K562 (cell line): Measurements from ENCODE around the gene PSMC3IP. TPM values are rescaled to one million over a fixed set of nuclear protein-coding genes. Genes with fewer than 3 reads are reported as not detected.

Source experiments
- CCNT2 ChIP-seq: IDR thresholded peaks from 2 replicates; pipeline ENCODE4 v1.6.1; 2011; ENCODE audit warnings: borderline replicate concordance, low read depth, mild to moderate bottlenecking, moderate library complexity, mixed read lengths, low read length; ENCODE audit not compliant: insufficient read length; ENCODE audit errors: extremely low read depth
- CREB3L1 ChIP-seq: fragments of 450-650 bp; IDR thresholded peaks from 2 replicates; pipeline ENCODE4 v1.6.1; 2014; ENCODE audit warnings: low read depth, mild to moderate bottlenecking, moderate library complexity, borderline replicate concordance
- ETS2 ChIP-seq: IDR thresholded peaks from 2 replicates; pipeline ENCODE4 v1.6.1; 2016; ENCODE audit warnings: borderline replicate concordance, missing genetic modification characterization, mild to moderate bottlenecking, moderate library complexity, missing compliant biosample characterization; ENCODE audit not compliant: poor library complexity, severe bottlenecking
- GTF2E2 ChIP-seq: fragments of 200-800 bp; sonication (Bioruptor generic); IDR thresholded peaks from 2 replicates; pipeline ENCODE4 v1.6.1; 2016; ENCODE audit warnings: missing genetic modification characterization, missing compliant biosample characterization
- HDAC6 ChIP-seq: IDR thresholded peaks from 2 replicates; pipeline ENCODE4 v1.6.1; 2012; ENCODE audit warnings: low read depth, mild to moderate bottlenecking, control low read depth, inconsistent platforms, low read length, moderate library complexity
- LEF1 ChIP-seq: fragments of 450-650 bp; IDR thresholded peaks from 2 replicates; pipeline ENCODE4 v1.6.1; 2016; ENCODE audit warnings: mild to moderate bottlenecking
- NCOA2 ChIP-seq, 2 experiments: fragments of 450-650 bp; IDR thresholded peaks; 2 replicates each; pipeline ENCODE4 v1.6.1; 2018; ENCODE audit warnings: mild to moderate bottlenecking in 2 of 2, moderate library complexity in 1 of 2; ENCODE audit not compliant: partially characterized antibody in 2 of 2
- NUFIP1 ChIP-seq: fragments of 450-650 bp; IDR thresholded peaks from 2 replicates; pipeline ENCODE4 v1.6.1; 2018; ENCODE audit not compliant: partially characterized antibody
- OTX1 ChIP-seq: fragments of 450-650 bp; formaldehyde crosslinking; IDR thresholded peaks from 2 replicates; pipeline ENCODE4 v1.4.0; 2022; ENCODE audit warnings: mild to moderate bottlenecking
- PCBP1 ChIP-seq: fragments of 200-400 bp; formaldehyde crosslinking; IDR thresholded peaks from 2 replicates; pipeline ENCODE4 v1.6.1; 2018; ENCODE audit warnings: mild to moderate bottlenecking, low read depth, low read length; ENCODE audit not compliant: poor library complexity, severe bottlenecking
- RAD51 ChIP-seq: fragments of 450-650 bp; IDR thresholded peaks from 2 replicates; pipeline ENCODE4 v1.7.1; 2016; ENCODE audit warnings: low read depth, mild to moderate bottlenecking, borderline replicate concordance
- USF1 ChIP-seq: sonication (generic); formaldehyde crosslinking; IDR thresholded peaks from 2 replicates; pipeline ENCODE4 v1.9.0; 2022; ENCODE audit warnings: mild to moderate bottlenecking, missing genetic modification reagents
- YY1 ChIP-seq, 3 experiments: IDR thresholded peaks; 2 replicates each; pipeline ENCODE4 v1.6.1; 2011; ENCODE audit warnings: low read length in 2 of 3, mild to moderate bottlenecking in 2 of 3, moderate library complexity in 2 of 3, borderline replicate concordance in 1 of 3, control low read depth in 1 of 3, low read depth in 1 of 3; ENCODE audit not compliant: insufficient read depth in 3 of 3, insufficient replicate concordance in 2 of 3, control insufficient read depth in 1 of 3, insufficient read length in 1 of 3; ENCODE audit errors: extremely low read depth in 1 of 3
- ZNF121 ChIP-seq: sonication (generic); formaldehyde crosslinking; conservative IDR thresholded peaks from 2 replicates; pipeline ENCODE4 v1.8.0; 2022; ENCODE audit warnings: missing genetic modification reagents
- ZNF407 ChIP-seq: fragments of 450-650 bp; IDR thresholded peaks from 2 replicates; pipeline ENCODE4 v1.6.1; 2016; ENCODE audit warnings: low read depth
- polyA plus RNA-seq, 8 experiments: library from polyadenylated mRNA; depleted of rRNA in 4 of 8; stranded (reverse) in 5 of 8; unstranded in 3 of 8; fragments of >200 nt; fragmentation: Nextera tagmentation in 2 of 8; fragmentation: Illumina TruSeq in 1 of 8; extraction: Ambion mirVana in 2 of 8; extraction: Trizol in 1 of 8; gene quantifications; 2 replicates each; pipeline versions ENCODE4 v1.2.1 to v1.2.3, GENCODE V29; 2011 to 2014; ENCODE audit warnings: inconsistent platforms in 1 of 8, missing spikeins in 1 of 8
- total RNA-seq, 7 experiments: library from RNA; depleted of rRNA in 6 of 7; stranded (reverse); fragments of >200 nt in 6 of 7; fragmentation: Illumina TruSeq in 2 of 7; extraction: Trizol in 2 of 7; gene quantifications; 2 replicates each; pipeline versions ENCODE4 v1.2.1 to v1.2.3, GENCODE V29; 2011 to 2021; ENCODE audit warnings: low replicate concordance in 1 of 7

PSMC3IP gene
- total and polyA plus RNA-seq, 9 of the 15 experiments (the other 6 are each of a cell fraction or from before 2014, with no cell fraction given) = 13.8 to 65.6 (median 32.8) TPM

GRCh38 chr17:42531455-42532354 is 45.8 kb downstream of the PSMC3IP start (continued):
- no peak for TF ChIP-seq CREB3L1
- TF ChIP-seq HDAC6 = no peak
- TF ChIP-seq USF1 (CRISPR knock-in tag) = no peak
- TF ChIP-seq PCBP1 = no peak
- TF ChIP-seq RAD51 = no peak
- no peak for TF ChIP-seq NCOA2 (IDR thresholded peaks at IDR 0.05; ENCODE audit: partially characterized antibody in 2 of 2)
- no peak for TF ChIP-seq ETS2 (tag)
- no peak for TF ChIP-seq GTF2E2 (tag)
- TF ChIP-seq NUFIP1 = no peak
- TF ChIP-seq YY1 (IDR thresholded peaks at IDR 0.05; ENCODE audit: borderline replicate concordance in 1 of 3, control insufficient read depth in 1 of 3, extremely low read depth in 1 of 3, insufficient read depth in 3 of 3, insufficient read length in 1 of 3, insufficient replicate concordance in 2 of 3, low read depth in 1 of 3, low read length in 2 of 3) = peak in 2 of 3 experiments; percentile 59 to 62
- no peak for TF ChIP-seq OTX1
- no peak for TF ChIP-seq ZNF121 (CRISPR knock-in tag)
- TF ChIP-seq CCNT2 = peak; percentile 82
- no peak for TF ChIP-seq ZNF407
- TF ChIP-seq LEF1 = peak; percentile 45; the same call in 1 of the 2 replicates
